CD4-positive, alpha-beta T cell treated with Interleukin-4 for 1 hour (primary cell): ENCODE data around the gene IL12RB1.

Experiments used
- DNase-seq, 2 donors: peaks; one replicate each; pipeline ENCODE4 v3.0.0-alpha.2; 2020 to 2022

Gene IL12RB1

GRCh38 chr19:18086590-18087138, at the start of gene IL12RB1:
TSS of gene IL12RB1 (minus strand) at chr19:18086934. CDS start at chr19:18086823, 111 bp downstream.
- peak; percentile 63 to 75 for DNase-seq

- no peak for DNase-seq
These were observed 49.2 kb upstream of the IL12RB1 start for GRCh38 chr19:18135712-18136584.

GRCh38 chr19:18131841-18132596, 45.3 kb upstream of the IL12RB1 start:
- no peak for DNase-seq

GRCh38 chr19:18130523-18131242, 43.9 kb upstream of the IL12RB1 start:
- no peak for DNase-seq

GRCh38 chr19:18128805-18129204, 42.1 kb upstream of the IL12RB1 start:
- no peak for DNase-seq

- DNase-seq: peak; percentile 28 to 57
These were observed 41.3 kb upstream of the IL12RB1 start for GRCh38 chr19:18128044-18128443.

GRCh38 chr19:18126097-18126496, 39.4 kb upstream of the IL12RB1 start:
- no peak for DNase-seq

GRCh38 chr19:18123819-18124218, 37.1 kb upstream of the IL12RB1 start:
- DNase-seq: no peak

GRCh38 chr19:18122860-18123795, 36.4 kb upstream of the IL12RB1 start:
- no peak for DNase-seq

- DNase-seq: no peak
These were observed 35.7 kb upstream of the IL12RB1 start for GRCh38 chr19:18122424-18122823.

GRCh38 chr19:18121166-18121565, 34.4 kb upstream of the IL12RB1 start:
- no peak for DNase-seq

GRCh38 chr19:18120127-18120526, 33.4 kb upstream of the IL12RB1 start:
- no peak for DNase-seq

- peak; percentile 51 to 63 for DNase-seq
These were observed 33.0 kb upstream of the IL12RB1 start for GRCh38 chr19:18119717-18120105.

- DNase-seq: peak; percentile 69 to 79
These were observed 32.4 kb upstream of the IL12RB1 start for GRCh38 chr19:18119013-18119716.

GRCh38 chr19:18118420-18119012, 31.8 kb upstream of the IL12RB1 start:
- no peak for DNase-seq

GRCh38 chr19:18117692-18118378, 31.1 kb upstream of the IL12RB1 start:
- DNase-seq: peak; percentile 96

GRCh38 chr19:18117364-18117691, 30.6 kb upstream of the IL12RB1 start:
- no peak for DNase-seq

- DNase-seq: no peak
These were observed 27.7 kb upstream of the IL12RB1 start for GRCh38 chr19:18114483-18114882.

GRCh38 chr19:18113827-18114226, 27.1 kb upstream of the IL12RB1 start:
- no peak for DNase-seq

- DNase-seq: peak; percentile 81 to 83
These were observed 26.3 kb upstream of the IL12RB1 start for GRCh38 chr19:18112989-18113478.
